Neuron (in vitro differentiated cells): ENCODE measurements around the gene CPLANE2.
A peak's percentile ranks its signal among the peaks of the same experiment; 100 is the strongest.
"Not testable (repeated sequence)": the region's sequence is repeated elsewhere in the genome, so short reads cannot be mapped to it uniquely, and the experiment has no call there.

Source experiments
- H2AFZ ChIP-seq: one replicate; pipeline ENCODE4 v1.6.1; 2013; ENCODE audit warnings: low read depth, mild to moderate bottlenecking, inconsistent platforms, low read length, moderate library complexity
- H3K27me3 ChIP-seq: one replicate; pipeline ENCODE4 v1.6.1; 2013; ENCODE audit warnings: low read length; ENCODE audit not compliant: insufficient read depth
- H3K36me3 ChIP-seq: one replicate; pipeline ENCODE4 v1.6.1; 2013; ENCODE audit warnings: low read length; ENCODE audit not compliant: insufficient read depth
- H3K4me1 ChIP-seq: one replicate; pipeline ENCODE4 v1.6.1; 2013; ENCODE audit warnings: low read length; ENCODE audit not compliant: insufficient read depth
- H3K4me3 ChIP-seq: 2 replicates; pipeline ENCODE4 v1.5.1; 2013; ENCODE audit warnings: mild to moderate bottlenecking, low read length, moderate library complexity
- H3K9me3 ChIP-seq: one replicate; pipeline ENCODE4 v1.6.1; 2013; ENCODE audit warnings: low read length

Gene CPLANE2

GRCh38 chr1:16217061-16217785 is 19.8 kb downstream of the CPLANE2 start:
- Histone ChIP-seq H3K36me3 (no peaks in the 10 kb centered on the region), H3K27me3 (peaks cover 31% of the 10 kb centered on the region), H2AFZ (peak overlapping the region; percentile 30), H3K4me1 (peaks cover 11% of the 10 kb centered on the region), H3K4me3 (peak overlapping the region; percentile 31), H3K9me3 (no peaks in the 10 kb centered on the region)

DNA sequence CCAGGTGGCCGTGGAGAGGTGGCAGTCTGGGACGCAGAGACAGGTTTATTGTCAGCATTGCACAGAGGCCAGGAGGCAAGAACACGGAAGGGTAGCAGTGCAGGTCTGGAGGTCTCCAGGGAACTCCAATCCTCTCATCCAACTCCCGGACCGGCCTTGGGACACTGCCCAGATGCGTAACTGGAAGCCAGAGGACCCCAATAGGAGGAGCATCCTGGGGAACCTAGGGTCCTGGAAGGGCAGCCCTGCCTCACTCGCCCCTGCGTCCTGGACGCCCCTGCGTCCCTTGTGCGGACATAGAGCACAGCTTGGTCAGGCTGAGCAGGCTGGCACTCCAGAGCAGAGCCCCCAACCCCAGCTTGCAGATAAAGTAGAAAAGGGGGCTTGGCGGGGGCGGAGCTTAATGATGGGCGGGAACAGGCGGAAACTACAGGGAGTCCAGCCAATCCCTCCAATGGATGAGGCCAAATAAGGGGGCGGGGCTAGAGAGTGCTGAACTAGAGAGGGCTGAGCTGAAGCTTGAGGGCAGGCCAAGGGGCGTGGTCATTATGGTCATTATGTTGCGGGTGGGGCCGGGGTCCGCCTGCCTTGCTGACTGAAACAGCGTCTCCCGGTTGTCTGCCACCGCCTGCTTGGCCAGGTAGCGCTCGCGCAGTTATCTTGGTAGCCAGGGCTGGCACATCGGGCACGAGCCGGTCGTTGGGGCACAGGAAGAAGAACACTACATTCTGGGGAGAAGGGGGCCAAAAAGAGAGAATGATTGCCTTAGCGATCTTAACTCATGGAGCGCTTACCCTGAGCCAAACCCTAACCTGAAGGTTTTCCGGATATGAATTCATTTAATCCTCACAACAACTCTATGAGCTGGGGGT is 20.9 kb downstream of the CPLANE2 start:
- peak overlapping the region; percentile 17 for H3K4me3 ChIP-seq
- H3K9me3 ChIP-seq, result no peaks in the 10 kb centered on the region
- no peaks in the 10 kb centered on the region for H3K36me3 ChIP-seq
- peaks cover 31% of the 10 kb centered on the region for H3K27me3 ChIP-seq
- H3K4me1 ChIP-seq, result peaks cover 12% of the 10 kb centered on the region
- no peak overlapping the region for H2AFZ ChIP-seq

- H3K4me1 ChIP-seq, result peaks cover 12% of the 10 kb centered on the region
- H3K4me3 ChIP-seq, H3K9me3 ChIP-seq, H3K36me3 ChIP-seq, H2AFZ ChIP-seq: not testable (repeated sequence)
- H3K27me3 ChIP-seq, result peaks cover 33% of the 10 kb centered on the region
These were observed 21.7 kb downstream of the CPLANE2 start for GRCh38 chr1:16215240-16215639.

DNA sequence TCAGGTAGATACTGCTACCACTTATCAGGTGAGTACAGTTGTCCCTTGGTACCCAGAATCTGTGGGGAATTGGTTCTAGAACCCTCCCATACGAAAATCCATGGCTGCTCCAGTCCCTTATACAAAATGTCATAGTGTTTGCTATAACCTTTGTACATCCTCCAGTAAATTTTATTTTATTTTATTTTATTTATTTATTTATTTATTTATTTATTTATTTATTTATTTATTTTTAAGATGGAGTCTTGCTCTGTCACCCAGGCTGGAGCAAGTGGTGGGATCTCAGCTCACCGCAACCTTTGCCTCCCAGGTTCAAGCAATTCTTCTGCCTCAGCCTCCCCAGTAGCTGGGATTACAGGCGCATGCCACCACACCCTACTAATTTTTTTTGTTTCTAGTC is 23.4 kb downstream of the CPLANE2 start:
- Histone ChIP-seq H3K27me3 (peaks cover 27% of the 10 kb centered on the region), H3K4me1 (peaks cover 18% of the 10 kb centered on the region)
- H3K9me3 ChIP-seq, H3K36me3 ChIP-seq, H2AFZ ChIP-seq, H3K4me3 ChIP-seq: not testable (repeated sequence)

DNA sequence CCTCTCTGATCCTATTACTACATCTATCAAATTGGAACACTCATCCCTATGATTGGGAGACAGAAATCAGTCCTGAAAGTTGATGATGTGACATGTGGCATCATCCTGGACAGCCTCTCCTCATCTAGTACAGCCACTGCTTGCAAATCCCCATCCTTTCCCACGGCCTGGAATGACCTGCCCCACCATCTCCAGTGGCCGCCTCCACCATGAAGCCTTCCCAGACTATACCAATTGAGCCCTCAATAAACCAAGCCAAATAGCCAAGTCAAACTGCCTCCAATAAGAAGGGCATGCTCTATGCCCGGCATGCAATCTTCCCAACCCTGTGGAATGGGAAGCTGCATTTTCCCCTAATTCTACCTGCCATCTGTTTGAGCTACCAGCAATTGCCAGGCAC is 24.0 kb downstream of the CPLANE2 start:
- H3K27me3 ChIP-seq, result peaks cover 22% of the 10 kb centered on the region
- no peak overlapping the region for H3K4me3 ChIP-seq
- H2AFZ ChIP-seq, result no peak overlapping the region
- no peaks in the 10 kb centered on the region for H3K9me3 ChIP-seq
- no peaks in the 10 kb centered on the region for H3K36me3 ChIP-seq
- H3K4me1 ChIP-seq, result peaks cover 18% of the 10 kb centered on the region

DNA sequence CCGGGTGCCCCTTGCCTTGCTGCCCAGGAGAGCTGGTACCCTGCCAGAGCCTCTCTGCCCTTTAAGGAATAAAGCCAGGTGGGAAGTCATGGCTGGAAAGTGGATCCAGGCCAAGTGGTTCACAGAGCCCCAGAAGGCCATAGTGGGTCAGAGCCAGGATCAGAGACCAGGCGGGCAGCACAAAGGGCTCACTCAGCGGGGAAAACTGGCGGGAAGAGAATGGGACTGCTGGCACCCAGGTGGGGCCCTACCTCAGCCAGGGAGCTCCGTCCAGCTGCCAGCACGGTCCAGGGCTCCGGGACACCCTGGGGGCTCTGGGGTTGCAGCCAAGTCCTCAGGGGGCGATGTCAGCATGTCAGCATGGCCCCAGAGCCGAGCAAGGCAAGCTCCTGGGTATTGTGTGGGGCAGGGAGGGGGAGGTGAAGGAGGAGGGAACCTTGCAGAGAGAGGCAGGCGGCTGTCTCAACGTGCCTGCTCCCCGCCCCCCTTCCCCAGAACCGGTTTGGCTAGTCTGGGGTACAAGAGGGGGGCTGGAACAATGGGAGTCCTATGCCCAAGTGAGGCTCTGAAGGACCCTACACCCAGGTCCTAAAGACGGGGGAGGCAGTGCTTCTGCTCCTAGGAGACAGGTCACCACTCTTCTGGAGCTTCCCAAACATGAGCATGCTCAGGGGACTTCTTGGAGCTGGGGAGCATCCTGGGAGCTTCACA is 24.6 kb downstream of the CPLANE2 start, which contains the start of gene ARHGEF19:
ARHGEF19 (minus strand) TSS at position 402 of the 711 bp plus-strand sequence. CDS start 3,598 bp downstream, outside the sequence.
- H3K9me3 ChIP-seq, result no peaks in the 10 kb centered on the region
- peaks cover 18% of the 10 kb centered on the region for H3K27me3 ChIP-seq
- H3K36me3 ChIP-seq, result no peaks in the 10 kb centered on the region
- H3K4me3 ChIP-seq, result no peak within 1 kb of the TSS
- H2AFZ ChIP-seq, result no peak within 1 kb of the TSS
- peaks cover 18% of the 10 kb centered on the region for H3K4me1 ChIP-seq

DNA sequence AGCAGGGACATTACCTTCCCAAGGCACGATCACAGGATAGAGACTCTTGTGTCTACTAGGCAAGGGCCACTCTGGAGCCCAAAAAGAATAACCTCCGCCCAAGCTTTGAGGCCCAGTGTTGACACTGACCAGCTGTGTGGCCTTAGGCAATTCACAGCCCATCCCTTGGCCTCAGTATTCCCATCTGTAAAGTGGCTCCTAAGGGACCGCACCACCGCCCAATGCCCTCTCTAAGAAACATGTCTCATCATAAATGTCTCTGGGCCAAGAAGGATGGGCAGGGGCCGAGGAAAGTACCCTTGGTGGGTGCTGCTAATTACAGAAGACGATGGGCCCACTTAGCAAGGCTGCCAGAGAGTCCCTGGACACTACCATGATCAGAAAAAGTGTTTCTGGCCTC is 25.2 kb downstream of the CPLANE2 start:
- Histone ChIP-seq H2AFZ (no peak overlapping the region), H3K4me1 (peaks cover 17% of the 10 kb centered on the region), H3K36me3 (no peaks in the 10 kb centered on the region), H3K9me3 (no peaks in the 10 kb centered on the region), H3K27me3 (peaks cover 15% of the 10 kb centered on the region), H3K4me3 (no peak overlapping the region)

DNA sequence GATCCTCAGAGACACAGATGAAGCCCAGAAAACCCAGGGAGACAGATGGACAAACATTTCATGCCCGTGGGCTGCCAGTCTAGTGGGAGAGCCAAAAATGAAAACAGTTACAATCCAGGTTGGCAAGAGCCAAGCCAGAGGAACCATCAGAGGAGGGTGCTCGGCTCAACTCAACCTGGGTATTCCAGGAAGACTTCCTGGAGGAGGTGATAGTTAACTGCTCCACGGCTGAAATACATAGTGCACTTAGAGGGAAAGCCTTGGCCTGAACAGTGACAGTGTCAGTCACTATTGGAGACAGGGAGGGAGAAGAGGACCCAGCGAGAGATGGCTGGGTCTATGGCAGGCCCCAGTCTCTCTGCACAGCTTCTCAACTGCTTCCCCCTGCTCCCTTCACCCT is 26.4 kb downstream of the CPLANE2 start:
- peaks cover 3% of the 10 kb centered on the region for H3K27me3 ChIP-seq

DNA sequence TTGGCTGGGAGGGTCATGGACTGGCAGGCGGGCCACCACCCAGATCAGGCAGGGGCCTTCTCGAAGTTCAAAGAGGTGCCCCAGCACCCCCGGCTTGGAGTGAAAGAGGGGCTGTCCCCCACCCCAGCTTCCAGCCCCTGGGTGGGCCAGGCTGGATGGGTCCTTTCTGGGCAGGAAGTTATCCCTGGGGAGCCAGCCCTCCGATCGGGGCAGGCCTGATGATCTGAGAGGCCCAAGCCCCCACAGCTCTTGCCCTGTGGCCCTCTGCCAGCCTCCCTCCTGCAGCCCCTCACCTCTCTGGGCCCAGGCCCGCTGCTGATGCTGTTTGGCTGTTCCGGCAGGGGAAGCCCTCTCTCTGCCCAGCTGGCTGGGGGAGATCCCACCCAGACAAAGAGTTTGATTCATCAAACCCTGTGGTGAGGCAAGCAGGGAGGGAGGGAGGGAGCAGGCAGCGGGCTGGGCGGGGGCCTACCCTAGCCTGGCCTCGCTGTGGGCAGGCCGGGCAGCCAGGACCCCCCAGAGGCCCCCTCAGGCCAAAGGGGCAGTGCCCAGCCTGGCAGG is 27.1 kb downstream of the CPLANE2 start:
- Histone ChIP-seq H2AFZ (no peak overlapping the region), H3K27me3 (peaks cover 3% of the 10 kb centered on the region), H3K4me1 (peaks cover 11% of the 10 kb centered on the region), H3K9me3 (no peaks in the 10 kb centered on the region), H3K4me3 (no peak overlapping the region), H3K36me3 (no peaks in the 10 kb centered on the region)

More for the DNA sequence above, 26.4 kb downstream of the CPLANE2 start:
- Histone ChIP-seq H3K36me3 (no peaks in the 10 kb centered on the region), H3K4me3 (no peak overlapping the region), H2AFZ (no peak overlapping the region), H3K4me1 (peaks cover 11% of the 10 kb centered on the region), H3K9me3 (no peaks in the 10 kb centered on the region)

GRCh38 chr1:16209132-16209846 is 27.7 kb downstream of the CPLANE2 start:
- Histone ChIP-seq H2AFZ (no peak overlapping the region), H3K4me3 (no peak overlapping the region), H3K36me3 (no peaks in the 10 kb centered on the region), H3K9me3 (no peaks in the 10 kb centered on the region), H3K4me1 (peaks cover 11% of the 10 kb centered on the region), H3K27me3 (peaks cover 3% of the 10 kb centered on the region)

DNA sequence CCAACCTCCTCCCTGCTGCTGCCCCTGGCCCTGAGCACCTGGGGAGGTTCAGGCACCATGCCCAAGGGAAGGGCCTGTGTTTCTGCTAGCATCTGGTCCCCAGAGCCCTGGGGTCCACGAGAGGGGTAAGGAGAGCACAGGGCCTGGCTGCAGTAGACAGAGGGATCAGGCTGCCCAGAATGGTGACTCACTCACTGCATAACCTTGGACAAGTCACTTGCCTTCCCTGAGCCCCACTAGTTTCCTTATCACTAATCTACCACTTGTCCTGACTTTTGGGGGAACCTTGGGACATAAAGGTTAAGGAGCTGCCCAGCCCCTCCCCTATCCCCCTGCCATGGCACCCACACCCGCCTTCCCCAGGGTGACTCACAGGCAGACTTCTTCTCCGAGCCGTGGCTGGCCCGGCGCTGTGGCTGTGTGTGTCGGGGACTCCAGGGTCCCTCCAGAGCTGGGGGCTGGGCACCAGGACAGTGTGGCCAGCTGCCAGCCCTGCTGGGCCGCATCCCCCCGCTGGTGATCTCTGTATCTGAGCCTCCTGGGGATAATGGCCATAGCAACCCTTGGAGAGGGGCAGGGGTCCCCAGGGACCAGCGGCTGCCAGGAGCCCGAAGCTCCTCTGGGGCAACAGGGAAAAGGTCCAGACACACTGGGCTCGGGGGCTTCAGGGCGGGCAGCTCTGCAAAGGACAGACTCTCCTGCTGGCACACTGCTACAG is 28.6 kb downstream of the CPLANE2 start:
- Histone ChIP-seq H2AFZ (no peak overlapping the region), H3K36me3 (no peaks in the 10 kb centered on the region), H3K4me1 (peaks cover 11% of the 10 kb centered on the region), H3K27me3 (peaks cover 3% of the 10 kb centered on the region), H3K9me3 (no peaks in the 10 kb centered on the region), H3K4me3 (no peak overlapping the region)
